Cortex of kidney (tissue), 1 donor: ENCODE results near the gene CD48.

ENCODE experiments used
- DNase-seq: peaks from one replicate; lab custom pipeline; 2025; lab: John Stamatoyannopoulos, UW

Gene CD48

DNA sequence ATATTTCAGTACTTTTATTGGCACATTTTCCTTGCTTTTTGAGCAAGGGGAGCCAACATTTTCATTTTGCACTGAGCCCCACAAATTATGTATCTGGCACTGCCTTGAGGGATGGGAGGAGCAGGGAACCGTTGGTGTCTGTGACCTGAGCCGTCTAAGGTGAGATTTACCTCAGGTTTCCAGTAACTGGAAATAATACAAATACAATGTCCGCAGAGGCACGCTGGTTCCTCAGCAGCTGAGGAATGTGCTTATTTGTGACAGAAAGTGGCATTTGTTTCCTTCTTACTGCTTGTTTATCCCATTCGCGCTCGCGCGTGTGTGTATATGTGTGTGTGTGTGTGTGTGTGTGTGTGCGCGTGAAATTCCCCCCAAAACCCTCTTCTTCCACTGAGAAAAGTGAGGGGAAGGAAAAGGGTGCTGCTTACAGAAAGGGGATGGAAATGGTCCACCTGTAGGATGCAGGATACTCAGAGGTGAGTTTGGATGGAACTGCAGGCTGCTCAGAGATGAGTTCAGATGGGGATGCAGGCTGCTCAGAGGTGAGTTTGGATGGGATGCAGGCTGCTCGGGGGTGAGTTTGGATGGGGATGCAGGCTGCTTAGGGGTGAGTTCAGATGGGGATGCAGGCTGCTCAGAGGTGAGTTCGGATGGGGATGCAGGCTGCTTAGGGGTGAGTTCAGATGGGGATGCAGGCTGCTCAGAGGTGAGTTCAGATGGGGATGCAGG is 34.6 kb downstream of the CD48 start:
- DNase-seq = no peak

DNA sequence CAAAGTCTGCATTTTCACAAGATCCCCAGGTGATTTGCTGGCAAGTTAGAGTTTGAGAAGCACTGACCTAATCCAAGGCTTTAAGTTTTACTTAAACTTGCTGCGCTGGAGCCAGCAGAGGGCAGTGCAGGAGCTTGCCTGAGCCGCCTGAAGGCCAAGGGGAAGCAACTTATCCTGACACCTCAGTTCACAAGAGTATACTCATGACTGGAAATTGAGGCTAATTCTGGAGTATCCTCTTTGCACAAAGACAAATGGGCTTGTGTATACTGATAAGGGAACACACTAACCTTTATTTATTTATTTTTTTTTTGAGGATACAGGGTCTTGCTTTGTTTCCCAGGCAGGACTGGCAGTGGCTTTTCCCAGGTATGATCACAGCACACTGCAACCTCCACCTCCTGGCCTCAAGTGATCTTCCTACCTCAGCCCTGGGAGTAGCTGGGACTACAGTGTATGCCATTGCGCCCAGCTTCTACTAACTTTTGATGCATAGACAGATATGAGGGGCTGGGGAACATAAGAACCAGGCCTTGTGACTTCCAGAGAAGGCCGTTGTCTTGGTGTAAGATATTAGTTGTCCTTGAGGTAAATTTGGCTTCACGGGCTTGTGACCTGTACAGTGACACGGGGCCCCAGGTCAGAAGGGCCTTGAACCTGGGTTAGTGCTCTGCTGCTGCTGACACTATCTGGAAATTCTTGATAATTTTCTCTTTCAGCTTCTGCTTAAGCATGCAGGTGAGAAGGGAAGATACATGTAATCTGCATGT is 35.8 kb downstream of the CD48 start:
- no peak for DNase-seq

DNA sequence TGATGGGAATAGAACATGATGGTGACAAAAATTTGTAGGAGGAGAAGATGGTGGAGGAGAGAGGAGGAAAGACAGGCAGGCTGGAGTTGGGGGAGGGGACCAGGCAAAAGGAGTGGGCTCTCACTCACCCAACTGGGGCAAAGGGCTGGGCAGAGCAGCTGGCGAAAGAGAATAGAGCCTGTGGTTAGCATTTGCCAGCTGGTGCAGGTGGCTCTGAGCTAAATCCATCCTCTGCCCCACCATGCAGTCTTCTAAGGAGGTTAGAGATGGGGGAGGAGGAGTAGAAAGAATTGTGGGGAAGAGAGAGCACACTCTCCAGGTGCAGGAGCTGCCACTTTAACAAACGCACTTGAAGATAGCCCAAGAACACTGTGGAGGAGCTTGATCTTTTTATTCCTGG is 37.2 kb downstream of the CD48 start:
- DNase-seq = no peak

DNA sequence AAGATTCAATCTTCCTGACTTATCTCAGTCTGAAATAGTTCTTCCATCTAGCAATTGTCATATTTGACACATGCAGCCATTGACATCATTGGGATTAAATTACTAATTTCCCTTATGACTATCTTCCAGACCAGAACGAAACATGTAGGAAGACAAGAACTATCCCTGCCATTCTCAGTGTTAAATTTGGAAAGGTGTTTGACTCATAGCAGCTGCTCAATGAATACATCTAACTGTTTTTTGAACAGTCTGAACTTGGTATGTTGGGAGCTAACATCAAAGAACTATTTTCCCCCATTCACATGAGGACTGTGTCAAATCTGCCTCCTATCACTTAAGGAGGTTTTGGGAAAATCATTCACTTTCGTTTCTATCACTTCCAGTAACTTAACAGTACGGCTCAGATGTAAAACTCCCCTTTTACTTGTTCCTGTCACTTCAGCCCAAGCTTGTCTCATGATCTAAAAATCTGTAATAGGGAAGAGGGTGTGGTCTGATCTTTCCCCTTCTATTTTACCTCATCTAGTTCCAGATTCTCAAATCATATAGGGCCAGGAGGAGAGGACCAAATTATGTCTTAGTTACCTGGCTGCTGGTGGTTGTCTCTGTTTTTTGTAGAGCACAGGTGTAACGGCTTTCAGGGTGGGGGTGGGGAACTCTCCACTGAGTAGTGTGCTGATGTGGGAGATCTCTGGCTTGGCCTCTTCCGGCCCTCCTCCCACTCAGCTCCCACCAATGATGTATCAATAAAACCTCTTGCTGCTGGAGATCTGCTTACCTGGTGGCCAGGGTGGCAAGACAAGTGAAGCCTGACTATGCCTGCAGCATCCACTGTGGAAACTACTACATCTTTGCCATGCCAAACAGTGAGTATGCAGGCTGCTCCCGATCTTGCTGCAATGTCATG is 38.6 kb downstream of the CD48 start:
- DNase-seq = no peak

DNA sequence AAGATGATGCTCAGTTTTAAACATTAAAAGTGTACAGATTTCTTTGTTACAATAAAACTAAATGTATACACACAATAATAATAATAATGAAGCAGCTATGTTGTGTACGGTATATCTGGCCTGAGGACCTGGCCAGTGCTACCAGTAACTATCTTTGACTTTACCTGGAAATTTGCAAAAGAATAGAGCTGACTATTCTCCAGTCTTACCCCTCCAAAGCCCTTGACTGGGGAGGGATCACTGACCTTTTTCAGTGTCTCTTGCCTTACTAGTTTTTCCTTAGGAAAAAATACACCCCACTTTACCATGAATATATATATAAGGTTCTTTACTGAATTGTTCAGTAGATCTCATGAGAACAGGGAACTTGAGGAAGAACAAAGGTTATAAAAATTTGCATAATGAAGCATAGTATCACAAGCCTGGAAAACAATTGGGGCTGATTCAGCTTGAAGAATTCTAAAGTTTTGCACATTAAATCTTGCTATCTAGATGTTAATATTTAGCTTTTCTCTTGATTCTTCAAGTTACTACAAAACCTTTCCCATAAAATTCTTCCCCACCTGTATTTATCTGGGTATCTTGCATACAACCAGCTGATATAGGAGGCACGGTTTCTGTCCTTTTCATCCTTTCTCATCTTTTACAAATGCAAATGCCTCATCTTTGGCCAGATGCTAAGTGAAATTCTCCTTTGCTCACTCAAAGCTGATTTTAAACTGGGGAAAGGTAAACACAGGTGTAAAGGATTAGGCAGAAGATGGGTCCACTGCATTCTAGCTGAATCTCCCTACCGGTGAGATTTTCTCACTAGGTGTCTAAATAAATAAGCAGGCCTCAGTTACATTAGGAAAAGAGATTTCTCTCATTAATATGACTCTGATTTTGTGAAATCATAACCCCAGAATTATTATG is 39.8 kb downstream of the CD48 start:
- DNase-seq = no peak

DNA sequence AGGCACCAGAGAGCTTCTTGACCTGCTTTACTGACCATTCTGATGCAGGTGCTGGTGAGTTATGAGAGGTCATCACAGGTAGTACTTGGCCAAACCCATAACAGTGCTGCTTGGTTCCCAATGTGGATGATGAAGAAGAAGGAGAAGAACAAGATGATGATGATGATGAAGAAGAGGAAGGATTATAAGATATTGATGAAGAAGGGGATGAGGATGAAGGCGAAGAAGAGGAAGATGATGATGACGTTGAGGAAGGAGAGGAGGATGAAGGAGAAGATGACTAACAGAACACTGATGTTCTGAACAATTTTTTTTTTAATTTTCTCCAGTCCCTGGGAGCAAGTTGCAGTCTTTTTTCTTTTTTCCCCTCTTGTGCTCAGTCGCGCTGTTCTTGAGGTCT is 40.9 kb downstream of the CD48 start:
- no peak for DNase-seq

DNA sequence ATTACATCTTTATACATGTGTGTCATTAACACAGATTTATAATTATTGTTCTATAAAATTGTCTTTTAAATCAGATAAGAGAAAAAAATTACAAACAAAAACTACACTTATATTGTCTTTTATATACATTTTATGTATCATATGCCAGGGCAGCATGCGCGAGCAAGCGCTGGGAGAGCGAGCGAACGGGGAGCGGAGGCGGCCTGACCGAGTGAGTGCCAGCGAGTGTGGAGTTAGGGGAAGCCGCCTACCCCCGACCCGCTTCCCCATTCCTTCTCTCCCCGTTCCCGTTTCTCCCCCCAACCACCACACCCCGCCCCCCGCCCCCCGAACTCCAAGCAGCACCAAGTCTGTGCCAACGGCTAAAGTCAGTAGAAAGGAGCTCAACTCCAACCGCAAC is 41.8 kb downstream of the CD48 start:
- DNase-seq = no peak

DNA sequence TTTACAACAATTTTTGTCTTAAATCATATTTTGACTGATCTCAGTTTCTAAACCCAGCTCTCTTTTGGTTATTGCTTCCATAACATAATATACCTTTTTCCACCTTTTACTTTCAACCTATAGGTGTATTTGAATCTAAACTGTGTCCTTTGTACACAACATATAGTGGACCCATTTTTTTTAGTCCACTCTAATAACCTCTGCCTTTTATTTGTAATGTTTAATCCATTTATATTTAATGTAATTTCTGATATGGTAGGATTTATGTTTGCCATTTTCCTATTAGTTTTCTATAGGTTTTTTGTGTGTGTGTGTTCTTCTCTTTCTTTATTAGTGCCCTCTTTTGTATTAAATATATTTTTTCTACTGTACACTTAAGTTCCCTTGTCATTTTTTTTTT is 42.3 kb downstream of the CD48 start:
- no peak for DNase-seq

DNA sequence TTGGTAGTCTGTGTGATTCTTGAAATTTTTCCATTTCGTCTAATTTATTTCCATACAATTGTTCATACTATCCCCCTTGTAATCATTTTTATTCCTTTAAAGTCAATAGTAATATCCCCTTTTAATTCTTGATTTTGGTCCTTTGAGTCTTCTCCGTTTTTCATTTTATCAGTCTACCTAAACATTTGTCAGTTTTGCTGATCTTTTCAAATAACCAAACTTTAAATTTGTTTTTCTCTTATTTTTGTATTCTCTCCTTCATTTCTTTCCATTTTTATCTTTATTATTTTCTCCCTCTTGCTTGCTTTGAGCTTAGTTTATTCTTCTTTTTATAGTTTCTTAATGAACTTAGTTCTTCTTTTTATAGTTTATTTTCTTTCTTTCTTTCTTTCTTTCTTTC is 43.7 kb downstream of the CD48 start:
- DNase-seq = no peak

DNA sequence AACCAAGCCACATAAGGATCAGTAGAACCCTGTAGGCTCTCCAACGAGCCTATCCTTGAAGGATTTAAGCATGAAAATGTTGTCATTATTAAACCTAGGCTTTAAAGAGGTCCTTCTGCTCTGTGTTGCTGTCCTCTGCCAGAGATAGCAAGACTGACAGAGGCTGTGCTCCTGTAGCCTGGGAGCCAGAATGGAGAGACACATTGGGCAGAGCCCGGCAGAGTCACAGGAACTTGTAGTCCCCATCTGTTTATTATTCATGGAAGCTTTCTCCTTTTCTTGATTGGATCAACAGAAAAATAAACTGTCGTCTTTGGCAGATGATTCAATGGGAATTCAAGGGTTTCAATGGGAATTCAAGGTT is 45.6 kb downstream of the CD48 start:
- DNase-seq = no peak

DNA sequence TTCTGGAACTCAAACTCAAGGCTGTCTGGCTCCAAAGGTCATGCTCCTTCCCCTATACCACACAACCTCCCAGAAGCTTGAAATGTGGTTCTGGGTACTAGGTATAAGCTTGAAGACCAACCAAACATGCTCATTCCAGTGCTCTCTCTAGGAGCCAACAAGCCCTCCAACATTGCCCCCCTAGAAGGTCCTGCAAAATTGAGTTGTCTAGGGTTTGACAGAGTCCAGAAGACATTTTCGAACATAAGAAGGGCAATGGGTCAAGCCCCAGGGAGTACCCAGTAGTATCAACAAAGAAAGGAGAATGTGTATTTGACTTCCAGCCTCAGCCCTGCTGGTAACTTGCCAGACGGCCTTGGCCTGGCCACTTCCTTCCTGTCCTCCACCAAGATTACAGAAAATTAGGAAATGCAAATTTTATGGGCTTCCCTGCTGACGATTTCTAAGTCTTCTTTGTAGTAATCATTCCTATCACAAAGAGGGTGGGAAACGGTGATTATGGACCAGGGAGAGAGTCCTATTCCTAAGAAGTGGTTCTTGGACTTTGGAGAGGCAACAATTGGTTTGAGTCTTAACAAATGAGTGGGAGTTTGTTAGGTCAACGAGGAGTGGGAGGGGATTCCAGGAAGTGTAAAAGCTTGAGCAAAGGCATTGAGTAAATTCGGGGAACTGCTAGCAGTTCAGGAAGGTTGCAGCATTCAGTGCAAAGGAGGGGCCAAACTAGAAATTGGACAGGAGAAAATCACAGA is 46.1 kb downstream of the CD48 start:
- DNase-seq = no peak

DNA sequence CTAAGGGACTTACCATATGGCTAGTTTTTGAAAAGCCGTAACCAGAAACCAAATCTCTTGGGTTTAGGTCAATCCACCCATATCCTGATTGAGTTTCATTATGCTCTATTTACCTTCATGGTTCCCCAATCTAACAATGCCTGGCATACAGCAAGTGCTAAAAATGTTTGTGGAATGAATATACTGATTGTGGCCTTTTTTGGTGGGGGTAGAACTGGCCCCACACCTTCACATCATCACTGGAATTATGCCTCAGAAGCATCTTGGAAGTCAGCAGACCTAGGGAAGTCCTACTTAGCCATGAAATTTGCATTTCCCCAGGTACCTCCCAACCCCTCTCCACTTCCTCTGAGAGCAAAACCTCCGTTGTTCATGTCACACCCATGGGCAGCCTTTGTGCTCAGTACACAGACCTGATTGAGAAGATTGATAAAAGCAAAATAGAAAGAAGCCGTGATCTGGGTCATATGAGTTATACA is 47.0 kb downstream of the CD48 start:
- no peak for DNase-seq

DNA sequence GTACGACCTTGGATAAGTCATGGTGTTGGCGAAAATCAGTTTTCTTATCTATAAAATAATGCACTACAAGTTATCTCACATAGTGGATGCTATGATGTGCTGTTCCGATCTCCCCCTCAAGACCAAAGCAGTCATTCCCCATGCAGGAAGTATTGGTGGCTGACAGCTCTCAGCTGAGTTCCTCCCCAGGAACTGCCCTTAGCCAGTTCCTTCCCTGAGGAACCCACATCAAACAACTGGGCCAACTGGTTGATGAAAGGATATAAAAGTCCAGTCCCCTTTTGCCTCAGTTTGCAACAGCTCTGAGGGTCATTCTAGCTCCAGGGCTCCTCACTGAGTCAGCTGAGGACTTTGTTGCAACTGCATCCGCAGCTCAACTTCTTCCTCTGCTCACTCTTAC is 48.7 kb downstream of the CD48 start:
- no peak for DNase-seq

DNA sequence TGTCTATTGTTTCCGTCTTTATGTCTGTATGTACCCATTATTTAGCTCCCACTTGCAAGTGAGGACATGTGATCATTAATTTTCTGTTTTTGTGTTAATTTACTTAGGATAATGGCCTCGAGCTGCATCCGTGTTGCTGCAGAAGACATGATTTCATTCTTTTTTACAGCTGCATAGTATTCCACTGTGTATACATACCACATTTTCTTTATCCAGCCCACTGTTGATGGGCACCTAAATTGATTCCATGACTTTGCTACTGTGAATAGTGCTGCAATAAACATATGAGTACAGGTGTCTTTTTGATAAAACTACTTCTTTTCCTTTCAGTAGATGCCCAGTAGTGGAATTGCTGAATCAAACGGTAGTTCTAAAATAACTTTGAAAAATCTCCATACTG is 52.1 kb downstream of the CD48 start:
- DNase-seq = no peak

DNA sequence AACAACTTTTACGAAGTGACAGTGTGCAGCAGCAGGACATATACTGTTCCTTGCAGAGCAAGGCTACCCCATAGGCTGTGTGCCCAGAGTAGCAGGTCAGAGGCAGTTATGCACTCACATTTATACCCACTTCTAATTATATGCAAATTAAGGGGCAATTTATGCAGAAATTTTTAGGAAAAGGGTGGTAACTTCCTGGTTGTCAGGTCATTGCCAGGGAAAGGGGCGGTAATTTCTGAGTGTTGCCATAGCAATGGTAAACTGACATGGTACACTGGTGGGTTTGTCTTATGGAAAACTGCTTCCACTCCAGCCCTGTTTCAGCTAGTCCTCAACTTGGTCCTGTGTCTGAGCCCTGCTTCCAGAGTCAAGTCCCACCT is 52.8 kb downstream of the CD48 start:
- no peak for DNase-seq

DNA sequence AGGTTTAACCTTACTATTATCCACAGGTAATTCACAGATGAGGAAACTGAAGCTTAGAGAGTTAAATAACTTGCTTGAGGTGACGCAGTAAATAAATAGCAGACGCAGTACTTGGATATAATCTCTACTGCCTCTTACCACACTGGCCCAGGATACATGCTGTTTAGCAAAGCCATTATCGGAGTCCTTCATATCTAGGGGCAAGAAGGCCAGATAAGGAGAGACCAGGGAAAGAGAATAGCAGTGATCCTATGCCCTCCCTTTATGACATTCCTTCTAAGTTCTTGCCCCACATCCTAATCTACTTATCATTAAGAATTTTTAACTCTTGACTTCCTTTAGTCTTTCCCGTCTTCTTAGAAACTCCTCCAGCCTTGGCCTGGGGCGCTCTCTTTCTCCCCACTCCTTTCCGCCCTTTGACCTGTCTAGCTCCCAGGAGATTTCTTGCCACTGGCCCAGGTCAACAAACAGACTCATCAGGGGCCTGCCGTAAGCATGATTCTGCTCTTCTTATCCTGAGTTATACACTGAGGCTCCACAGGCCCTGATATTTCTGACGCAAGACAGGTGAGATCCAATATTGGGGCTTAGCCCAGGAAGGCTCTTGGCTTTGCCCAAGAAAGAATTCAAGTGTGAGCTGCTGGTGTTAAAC is 53.3 kb downstream of the CD48 start:
- DNase-seq = no peak

DNA sequence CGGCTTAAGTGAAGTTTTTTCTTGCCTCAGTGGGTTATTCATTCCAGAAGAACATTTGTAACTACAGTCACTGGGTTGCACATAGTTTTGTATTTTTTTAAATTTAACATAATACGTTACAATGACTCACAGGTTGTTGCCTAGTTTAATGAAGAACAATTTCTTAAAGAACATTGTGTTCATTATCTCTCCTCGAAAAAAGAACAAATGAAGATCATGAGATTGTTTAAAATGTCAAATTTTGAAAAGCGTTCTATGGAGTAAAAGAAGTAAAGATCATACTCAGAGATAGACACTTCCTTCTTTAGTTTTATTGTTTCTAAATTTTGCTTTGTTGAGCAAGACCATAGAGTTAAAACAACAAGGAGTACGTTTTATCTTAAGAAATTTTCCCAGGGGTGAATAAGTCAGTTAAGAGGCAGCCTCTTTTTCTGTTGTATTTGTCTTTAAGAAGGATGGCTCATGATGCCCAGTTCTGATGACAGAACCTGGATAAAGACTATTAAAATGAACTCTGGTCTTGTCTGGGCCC is 54.3 kb downstream of the CD48 start:
- no peak for DNase-seq

DNA sequence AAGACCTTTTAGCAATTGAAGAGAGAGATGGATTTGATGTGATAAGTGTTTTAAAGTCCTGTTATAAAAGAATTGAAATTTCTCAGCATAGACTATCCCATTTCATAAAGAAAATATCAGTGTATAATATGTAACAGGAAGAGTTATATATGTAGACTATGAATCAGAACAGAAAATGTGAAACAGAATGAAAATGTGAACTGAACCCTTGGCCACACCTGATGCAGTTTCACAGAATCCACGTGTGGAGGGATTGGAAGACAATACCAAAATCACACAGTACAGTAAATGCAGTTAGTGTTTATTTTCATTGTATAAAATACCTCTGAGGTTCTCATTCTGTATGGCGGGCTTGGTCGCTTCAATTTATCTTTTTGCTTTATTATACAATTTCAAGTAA is 54.9 kb downstream of the CD48 start:
- no peak for DNase-seq

DNA sequence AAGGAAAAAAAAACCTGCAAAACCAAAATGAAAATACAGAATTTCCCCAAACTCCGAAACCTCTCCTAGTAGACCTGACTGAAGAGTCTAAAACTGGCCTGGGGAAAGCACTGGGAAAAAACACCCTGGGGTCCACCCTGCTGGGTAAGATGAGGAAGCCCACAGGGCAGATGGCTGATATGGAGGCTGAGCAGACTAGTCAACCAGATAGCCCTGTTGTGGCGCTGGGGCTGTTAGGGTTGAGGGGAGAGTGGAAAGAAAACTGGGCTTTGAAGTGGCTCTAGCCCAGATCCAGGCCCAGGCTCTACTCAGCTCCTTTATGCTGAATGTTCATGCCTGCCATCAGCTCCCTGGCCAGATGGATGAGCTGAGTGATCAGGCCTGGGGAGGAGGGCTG is 58.0 kb downstream of the CD48 start:
- DNase-seq = no peak
